ENCODE results near the gene ATP23. TPM values are rescaled to one million over a fixed set of nuclear protein-coding genes. Genes with fewer than 3 reads are reported as not detected.

Gene ATP23
- total RNA-seq, 1 donor from 2014 or later = 6.6 TPM

DNA sequence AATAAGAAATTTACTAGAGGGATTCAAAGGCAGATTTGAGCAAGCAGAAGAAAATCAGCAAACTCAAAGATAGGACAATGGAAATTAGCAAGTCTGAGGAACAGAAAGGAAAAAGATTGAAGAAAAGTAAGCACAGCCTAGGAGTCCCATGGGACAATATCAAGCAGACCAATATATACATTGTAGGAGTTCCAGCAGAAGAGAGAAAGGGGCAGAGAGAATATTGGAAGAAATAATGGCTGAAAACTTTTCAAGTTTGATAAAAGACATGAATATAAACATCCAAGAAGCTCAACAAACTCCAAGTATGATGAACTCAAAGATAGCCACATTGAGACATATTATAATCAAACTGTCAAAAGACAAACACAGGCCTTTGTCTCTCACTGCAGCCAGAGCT is 25.2 kb downstream of the ATP23 start:
- DNase-seq (ENCODE audit: extremely low read depth, low read depth, low spot score) = no peak

DNA sequence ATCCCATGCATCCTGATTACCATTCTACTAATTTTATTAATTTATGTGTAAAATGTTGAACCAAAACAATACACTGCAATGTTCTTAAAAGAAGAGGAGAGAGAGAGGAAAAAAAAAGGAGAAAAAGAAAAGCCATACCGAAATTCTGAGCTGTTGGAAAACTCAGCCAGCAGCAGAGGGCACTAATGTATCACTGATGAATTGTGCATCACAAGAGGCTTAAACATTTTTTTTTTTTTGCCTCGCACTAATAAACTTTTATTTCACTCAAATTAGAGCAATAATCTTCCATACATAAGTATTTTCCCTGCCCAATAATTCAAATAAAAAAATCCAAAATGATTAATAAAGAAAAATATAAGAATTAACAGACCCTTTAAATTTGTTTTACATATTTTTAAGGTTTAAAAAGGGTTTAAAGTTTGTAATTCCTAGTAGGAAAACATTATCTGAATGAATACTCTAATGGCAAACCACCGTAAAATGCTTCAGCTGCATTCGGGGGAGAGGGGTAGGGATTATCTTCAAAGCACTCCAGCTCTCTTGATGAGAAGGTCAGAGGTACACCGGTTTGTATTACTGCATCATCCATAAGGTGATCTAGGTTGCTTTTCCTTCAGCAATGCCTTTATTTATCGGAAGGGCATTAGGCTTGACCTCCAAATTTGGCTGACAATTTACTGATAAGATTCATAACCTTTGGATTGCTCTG is 41.9 kb downstream of the ATP23 start:
- peak; percentile 29 for DNase-seq (ENCODE audit: extremely low read depth, low read depth, low spot score)

DNA sequence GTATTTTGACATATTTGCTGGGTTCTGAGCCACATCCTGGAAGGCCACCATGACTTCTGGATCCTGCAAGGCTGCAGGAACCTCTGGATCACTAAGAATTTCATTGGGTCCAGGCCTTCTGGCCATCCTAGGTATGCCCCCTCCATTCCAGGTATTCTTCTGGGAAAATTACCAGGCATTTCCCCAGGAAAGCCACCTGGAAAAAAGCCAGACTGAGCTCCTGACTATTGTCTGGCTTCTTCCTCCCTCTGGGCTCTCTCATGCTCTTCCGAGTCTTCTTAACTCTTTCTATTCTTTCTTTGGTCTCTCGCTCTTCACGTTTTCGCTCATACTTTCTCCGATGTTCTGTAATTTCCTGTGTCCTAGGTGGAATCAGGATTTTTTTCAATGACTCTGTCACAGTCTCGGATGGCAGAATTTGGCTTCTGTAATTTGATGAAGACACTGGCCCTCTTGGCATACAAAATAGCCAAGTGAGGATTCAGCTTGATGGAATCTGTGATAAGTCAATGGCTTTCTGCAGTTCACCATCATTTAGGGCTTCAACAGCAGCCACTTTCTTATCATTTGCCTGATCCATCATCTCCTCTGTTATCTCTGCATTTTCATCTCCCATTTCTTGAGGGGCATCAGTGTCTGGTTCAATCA is 42.6 kb downstream of the ATP23 start:
- no peak for DNase-seq (ENCODE audit: extremely low read depth, low read depth, low spot score)

DNA sequence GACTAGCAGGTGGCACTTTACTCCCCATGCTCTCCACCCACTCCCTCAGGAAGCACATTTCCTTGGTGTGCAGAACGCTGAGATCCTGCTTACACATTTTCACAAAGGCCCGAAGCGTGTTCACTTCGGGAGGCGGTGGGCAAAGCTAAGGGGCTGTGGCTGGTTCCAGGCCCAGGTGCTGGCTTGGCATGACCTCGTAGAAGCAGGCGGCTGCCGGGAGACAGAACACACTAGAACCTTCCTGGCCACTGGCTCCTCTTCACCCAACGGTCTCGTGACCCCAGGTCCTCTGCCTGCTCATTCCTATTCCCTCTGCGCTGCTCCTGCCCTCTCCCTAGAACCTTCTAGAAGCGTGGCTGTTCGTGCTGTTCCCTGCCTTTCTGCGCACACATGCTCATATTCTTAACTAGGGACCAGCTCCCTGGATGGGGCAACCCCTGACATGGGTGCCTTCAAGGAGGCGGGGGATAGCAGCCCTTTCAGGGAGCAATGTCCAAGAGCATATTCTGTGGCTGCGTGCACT is 43.3 kb downstream of the ATP23 start:
- no peak for DNase-seq (ENCODE audit: extremely low read depth, low read depth, low spot score)

DNA sequence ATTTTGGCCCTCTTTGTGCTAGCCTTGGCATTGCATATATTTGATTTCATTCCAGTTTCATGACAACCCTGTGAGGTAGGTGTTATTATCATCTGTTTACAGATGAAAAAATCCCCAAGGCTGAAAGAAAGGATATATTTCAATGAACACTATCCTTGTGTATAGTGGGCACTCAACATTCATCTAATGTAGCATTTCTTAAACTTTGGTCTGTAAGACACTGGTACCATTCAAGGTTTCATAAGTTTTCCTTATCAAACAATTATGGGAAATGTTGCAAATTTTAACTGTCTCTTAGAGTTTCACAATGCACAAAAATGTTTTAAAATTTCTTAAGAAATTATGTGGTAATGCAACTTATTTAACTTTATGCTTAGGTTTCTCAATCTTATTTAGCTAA is 44.3 kb downstream of the ATP23 start:
- DNase-seq (ENCODE audit: extremely low read depth, low read depth, low spot score) = no peak

DNA sequence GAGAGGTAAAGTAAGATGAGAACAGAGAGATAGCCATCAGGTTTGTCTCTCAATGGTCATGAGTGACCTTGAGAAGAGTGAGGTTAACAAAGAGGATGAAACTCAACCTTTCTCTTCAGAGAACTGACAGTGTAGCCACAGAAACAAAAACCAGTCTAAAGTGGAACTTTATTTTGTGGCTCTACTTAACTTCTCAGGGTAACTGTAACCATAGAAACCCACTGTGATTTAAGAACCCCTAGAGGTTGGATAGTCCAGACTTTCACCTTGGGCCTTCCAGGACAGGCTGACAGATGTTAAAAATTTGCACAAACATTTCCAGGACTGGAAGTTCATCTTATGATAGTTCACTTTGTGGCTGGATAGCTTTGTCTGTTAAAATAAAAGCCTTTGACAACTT is 48.5 kb downstream of the ATP23 start:
- DNase-seq (ENCODE audit: extremely low read depth, low read depth, low spot score) = no peak

DNA sequence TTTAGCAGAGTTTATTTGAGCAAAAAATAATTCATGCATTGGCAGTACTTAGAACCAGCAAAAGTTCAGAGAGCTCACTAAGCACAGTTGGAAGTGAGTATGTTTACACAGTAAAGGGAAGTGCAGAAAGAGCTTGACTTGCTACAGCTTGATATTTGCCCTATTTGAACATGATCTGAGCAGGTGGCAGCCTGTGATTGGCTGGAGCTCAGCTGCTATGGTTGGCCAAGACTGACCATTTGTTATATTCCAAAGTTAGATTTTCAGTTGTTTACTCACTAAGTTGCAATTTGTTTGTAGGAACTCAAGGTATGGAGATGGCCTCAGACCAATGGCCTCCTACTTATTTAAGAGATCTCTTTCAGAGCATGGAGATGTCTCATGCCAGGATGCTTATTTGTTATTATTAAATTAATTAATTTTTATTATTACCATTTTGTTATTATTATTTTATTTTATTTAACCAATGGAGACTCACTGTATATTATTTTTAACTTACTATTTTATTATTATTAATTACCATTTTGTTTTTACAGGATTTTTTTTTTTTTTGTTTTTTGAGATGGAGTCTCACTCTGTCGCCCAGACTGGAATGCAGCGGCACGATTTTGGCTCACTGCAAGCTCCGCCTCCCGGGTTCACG is 49.0 kb downstream of the ATP23 start:
- no peak for DNase-seq (ENCODE audit: extremely low read depth, low read depth, low spot score)

DNA sequence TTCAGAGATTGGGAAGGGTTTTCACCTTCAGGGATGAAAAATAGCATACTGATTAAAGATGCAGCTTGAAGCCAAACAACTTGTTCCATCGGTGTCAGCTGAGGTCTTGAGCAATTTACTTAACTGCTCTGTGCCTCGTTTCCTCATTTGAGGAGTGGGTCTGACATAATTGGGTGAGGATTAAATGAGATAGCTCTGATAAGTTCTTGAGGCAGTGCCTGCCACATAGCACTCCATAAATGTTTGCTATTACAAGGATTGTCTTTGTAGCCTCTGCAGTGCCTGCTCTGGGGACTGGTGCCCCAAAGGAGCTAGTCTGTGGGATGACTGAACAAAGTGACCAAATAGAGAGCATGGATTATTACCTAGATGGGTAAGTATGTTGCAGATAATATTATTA is 50.6 kb downstream of the ATP23 start:
- no peak for DNase-seq (ENCODE audit: extremely low read depth, low read depth, low spot score)

DNA sequence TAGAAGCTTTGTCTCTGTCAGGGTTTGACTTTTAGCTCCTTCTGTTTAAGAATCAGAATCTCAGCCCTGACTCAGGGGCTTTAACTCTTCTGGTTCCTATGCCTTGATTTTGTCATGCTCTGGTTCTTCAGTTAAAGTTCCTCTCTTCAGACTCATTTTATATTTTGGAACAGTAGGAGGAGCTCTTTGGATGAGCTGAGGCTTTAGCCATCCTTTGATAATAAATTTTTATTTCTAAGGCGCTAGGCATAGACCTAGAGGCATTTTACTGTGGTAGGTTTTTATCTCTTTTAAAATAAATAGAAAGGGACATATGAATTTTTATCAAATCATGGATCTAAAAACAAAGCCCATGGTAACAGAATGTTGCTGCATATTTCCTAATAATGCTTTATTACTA is 51.7 kb downstream of the ATP23 start:
- no peak for DNase-seq (ENCODE audit: extremely low read depth, low read depth, low spot score)

DNA sequence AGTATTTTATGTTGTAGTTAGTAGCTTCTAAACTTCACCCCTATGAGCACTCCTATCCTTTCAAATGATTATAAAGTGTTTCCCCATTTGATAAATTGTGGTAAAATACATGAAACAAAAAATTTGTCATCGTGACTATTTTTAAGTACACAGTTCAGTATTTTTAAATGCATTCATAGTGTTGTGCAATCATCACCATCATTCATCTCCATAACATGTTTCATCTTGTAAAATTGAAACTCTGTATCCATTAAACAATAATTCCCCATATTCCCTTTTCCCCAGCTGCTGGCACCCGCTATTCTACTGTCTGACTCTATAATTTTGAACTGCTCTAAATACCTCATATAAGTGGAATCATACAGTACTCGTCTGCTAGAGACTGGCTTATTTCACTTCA is 52.5 kb downstream of the ATP23 start:
- no peak for DNase-seq (ENCODE audit: extremely low read depth, low read depth, low spot score)

DNA sequence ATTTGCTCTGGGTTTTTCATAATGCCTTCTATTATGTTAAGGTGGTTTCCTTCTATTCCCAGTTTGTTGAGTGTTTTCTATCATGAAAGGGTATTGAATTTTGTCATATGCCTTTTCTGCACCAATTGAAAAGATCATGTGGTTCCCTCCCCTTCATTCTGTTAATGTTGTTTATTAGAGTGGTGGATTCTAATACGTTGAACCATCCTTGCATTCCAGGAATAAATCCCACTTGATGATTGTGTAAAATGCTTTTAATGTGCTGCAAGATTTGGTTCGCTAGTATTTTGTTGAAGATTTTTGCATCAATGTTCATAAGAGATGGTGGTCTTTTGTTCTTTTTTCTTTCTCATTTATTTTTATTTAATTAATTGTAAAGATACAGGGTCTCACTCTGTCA is 55.2 kb downstream of the ATP23 start:
- DNase-seq (ENCODE audit: extremely low read depth, low read depth, low spot score) = no peak

DNA sequence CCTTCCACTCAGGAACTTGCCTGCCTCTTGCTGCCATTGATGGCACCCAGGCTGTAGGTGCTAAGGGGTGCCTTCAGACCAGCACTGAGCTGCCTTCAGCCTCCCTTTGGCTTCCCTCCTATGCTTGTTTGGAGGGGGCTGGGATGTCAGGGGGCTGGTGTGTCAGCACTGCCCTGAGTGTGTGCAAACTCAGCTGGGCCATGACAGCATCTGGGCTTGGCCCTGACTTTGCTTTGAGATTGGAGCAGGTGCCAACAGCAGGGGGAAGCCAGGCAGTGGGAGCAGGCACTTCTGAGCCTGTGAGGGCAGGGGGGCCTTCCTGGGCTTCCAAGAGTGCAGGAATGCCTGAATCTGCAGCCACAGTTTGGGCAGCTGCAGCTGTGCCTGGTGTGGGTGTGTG is 56.9 kb downstream of the ATP23 start:
- DNase-seq (ENCODE audit: extremely low read depth, low read depth, low spot score) = no peak

DNA sequence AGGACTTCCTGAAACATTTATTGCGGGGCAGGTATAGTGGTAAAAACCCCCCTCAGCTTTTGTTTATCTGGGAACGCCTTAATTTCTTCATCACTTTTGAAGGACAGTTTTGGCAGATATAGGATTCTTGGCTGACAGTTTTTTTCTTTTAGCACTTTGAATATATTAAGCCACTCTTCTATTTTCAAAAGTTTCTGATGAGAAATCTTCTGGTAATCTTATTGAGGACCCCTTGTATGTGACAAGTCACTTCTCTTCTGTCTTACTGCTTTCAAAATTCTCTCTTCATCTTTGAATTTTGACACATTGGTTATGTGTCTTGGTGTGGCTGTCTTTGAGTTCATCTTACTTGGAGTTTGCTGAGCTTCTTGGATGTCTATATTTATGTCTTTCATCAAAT is 59.1 kb downstream of the ATP23 start:
- no peak for DNase-seq (ENCODE audit: extremely low read depth, low read depth, low spot score)

DNA sequence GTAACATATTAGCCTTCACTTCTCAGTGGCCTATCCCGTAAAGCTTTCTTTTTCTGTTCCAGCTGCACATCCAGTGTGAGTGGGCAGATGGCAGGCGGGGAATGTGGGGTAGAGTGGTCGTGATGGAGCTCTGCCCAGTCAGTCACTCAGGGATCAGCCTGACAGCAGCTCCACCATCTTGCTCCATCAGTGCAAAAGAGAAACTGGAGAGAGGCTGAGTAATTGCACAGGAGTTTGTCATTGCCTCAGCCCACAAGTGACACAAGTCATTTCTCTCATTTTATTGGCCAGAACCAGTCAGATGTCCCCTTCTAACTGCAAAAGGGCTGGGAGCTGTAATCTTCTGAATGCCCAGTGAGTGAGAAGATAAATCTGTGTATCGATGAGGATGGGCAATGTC is 66.5 kb downstream of the ATP23 start:
- DNase-seq (ENCODE audit: extremely low read depth, low read depth, low spot score) = no peak

DNA sequence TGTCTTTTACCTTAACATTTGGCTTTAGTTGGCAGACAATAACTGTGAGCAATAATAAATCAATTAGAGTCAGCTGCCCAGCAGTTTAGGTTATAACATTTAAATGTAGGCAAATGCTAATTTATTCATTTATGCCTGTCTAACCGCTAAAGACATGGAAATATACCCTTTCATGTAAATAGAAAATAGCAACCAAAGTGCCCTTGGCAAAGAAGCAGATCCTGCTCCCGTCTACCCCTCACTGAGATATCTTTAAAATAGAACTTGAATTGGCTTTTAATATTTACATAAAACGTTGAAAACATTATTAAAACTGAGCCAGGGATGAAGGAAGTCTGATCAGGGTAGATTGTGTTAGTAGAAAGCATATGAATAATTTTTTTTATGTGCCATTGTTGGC is 67.3 kb downstream of the ATP23 start:
- no peak for DNase-seq (ENCODE audit: extremely low read depth, low read depth, low spot score)

Other genes starting within 250 kb of the ATP23 start
- 241 and 260 TPM in 2 replicates for gene OS9, start 247.4 kb upstream of the ATP23 start, total RNA-seq
- gene AGAP2, start 202.8 kb upstream of the ATP23 start, total RNA-seq = 0.47 TPM in 1 of 2 replicates, not detected in the other
- gene TSPAN31, start 196.5 kb upstream of the ATP23 start, total RNA-seq = 38.0 and 57.3 TPM in 2 replicates
- gene CDK4, start 189.3 kb upstream of the ATP23 start, total RNA-seq = 160 and 197 TPM in 2 replicates
- gene MARCHF9, start 186.5 kb upstream of the ATP23 start, total RNA-seq = 6.9 and 8.6 TPM in 2 replicates
- gene CYP27B1, start 174.5 kb upstream of the ATP23 start, total RNA-seq = 0.15 and 1.1 TPM in 2 replicates
- gene METTL1, start 169.5 kb upstream of the ATP23 start, total RNA-seq = 11.3 and 18.1 TPM in 2 replicates
- 4.7 and 6.9 TPM in 2 replicates for gene EEF1AKMT3, start 169.0 kb upstream of the ATP23 start, total RNA-seq
- gene TSFM, start 158.8 kb upstream of the ATP23 start, total RNA-seq = 25.3 and 27.9 TPM in 2 replicates
- gene AVIL, start 122.8 kb upstream of the ATP23 start, total RNA-seq = 0.39 and 0.99 TPM in 2 replicates
- gene CTDSP2, start 94.8 kb upstream of the ATP23 start, total RNA-seq = 100 and 106 TPM in 2 replicates

All from glomerular endothelial cell (primary cell).